Ishikawa (cell line): ENCODE measurements around the gene AGAP1.

Source experiments
- CEBPB ChIP-seq: IDR thresholded peaks from 2 replicates; pipeline ENCODE4 v1.6.1; 2012
- CREB1 ChIP-seq: IDR thresholded peaks from 2 replicates; pipeline ENCODE4 v1.6.1; 2012; ENCODE audit warnings: low read depth
- EGR1 ChIP-seq: IDR thresholded peaks from 2 replicates; pipeline ENCODE4 v1.6.1; 2012
- EP300 ChIP-seq: IDR thresholded peaks from 2 replicates; pipeline ENCODE4 v1.6.1; 2012; ENCODE audit warnings: borderline replicate concordance
- FOXM1 ChIP-seq: IDR thresholded peaks from 2 replicates; pipeline ENCODE4 v1.6.1; 2012; ENCODE audit warnings: low read depth, borderline replicate concordance
- NFIC ChIP-seq: IDR thresholded peaks from 2 replicates; pipeline ENCODE4 v1.6.1; 2012
- RAD21 ChIP-seq: IDR thresholded peaks from 2 replicates; pipeline ENCODE4 v1.6.1; 2012; ENCODE audit warnings: low read depth
- TAF1 ChIP-seq: IDR thresholded peaks from 2 replicates; pipeline ENCODE4 v1.6.1; 2012; ENCODE audit warnings: low read depth, mild to moderate bottlenecking
- TCF12 ChIP-seq: IDR thresholded peaks from 2 replicates; pipeline ENCODE4 v1.6.1; 2012; ENCODE audit warnings: low read depth
- TEAD4 ChIP-seq: IDR thresholded peaks from 2 replicates; pipeline ENCODE4 v1.6.1; 2012
- YY1 ChIP-seq: IDR thresholded peaks from 2 replicates; pipeline ENCODE4 v1.6.1; 2012; ENCODE audit warnings: low read depth
- ZBTB7A ChIP-seq: IDR thresholded peaks from 2 replicates; pipeline ENCODE4 v1.6.1; 2012; ENCODE audit warnings: low read depth
- TF ChIP-seq, protein P1 (sequence below): IDR thresholded peaks from 2 replicates; pipeline ENCODE4 v1.6.1; 2012
- TF ChIP-seq, protein P2 (sequence below): IDR thresholded peaks from 2 replicates; pipeline ENCODE4 v1.6.1; 2012
- TF ChIP-seq, protein P3 (sequence below): IDR thresholded peaks from 2 replicates; pipeline ENCODE4 v1.6.1; 2012; ENCODE audit warnings: low read depth, mild to moderate bottlenecking

AGAP1 gene

DNA sequence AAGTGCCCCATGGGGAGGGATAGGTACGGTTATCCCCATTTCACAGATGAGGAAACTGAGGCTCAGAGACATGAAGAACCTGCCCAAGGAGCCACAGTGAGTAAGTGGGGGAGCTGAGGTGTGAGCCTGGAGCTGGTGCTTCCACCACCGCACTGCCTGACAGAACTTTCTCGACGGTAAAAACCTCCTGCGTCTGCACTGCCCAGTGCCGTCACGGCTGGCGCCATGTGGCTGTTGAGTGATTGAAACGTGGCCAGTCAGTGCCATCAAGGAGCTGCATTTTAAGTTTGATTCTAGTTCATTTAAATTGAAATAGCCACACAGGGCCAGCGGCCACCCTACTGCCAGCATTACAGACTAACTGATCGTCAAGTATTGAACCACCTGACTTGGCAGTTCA lies 217.1 kb downstream of the AGAP1 start:
- TF ChIP-seq, protein P1, sequence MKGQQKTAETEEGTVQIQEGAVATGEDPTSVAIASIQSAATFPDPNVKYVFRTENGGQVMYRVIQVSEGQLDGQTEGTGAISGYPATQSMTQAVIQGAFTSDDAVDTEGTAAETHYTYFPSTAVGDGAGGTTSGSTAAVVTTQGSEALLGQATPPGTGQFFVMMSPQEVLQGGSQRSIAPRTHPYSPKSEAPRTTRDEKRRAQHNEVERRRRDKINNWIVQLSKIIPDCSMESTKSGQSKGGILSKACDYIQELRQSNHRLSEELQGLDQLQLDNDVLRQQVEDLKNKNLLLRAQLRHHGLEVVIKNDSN = no peak
- TF ChIP-seq ZBTB7A (no peak), EGR1 (no peak), TEAD4 (no peak), TAF1 (no peak), YY1 (no peak)

DNA sequence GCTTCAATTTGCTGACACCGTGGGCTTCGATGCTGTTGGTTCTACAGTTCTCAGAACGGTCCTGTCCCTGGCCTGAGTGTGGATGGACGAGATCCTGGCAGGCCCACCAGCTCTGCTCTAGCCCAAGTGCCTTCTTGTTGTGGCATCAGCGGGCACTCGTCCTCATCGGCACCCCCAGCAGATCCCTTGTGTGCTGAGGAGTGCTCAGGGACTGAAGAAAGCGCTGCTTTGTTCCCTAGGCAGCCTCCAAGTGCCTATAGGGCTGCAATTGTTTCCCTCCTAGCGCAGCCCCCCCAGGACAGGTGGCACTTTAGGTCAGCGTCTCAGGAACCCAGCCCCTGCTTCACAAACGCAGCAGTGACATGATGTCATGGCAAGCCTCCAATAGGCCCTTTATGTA lies 217.7 kb downstream of the AGAP1 start:
- TF ChIP-seq RAD21 (no peak), TAF1 (no peak), YY1 (no peak), TCF12 (no peak), TEAD4 (no peak), EP300 (no peak), CEBPB (no peak), FOXM1 (no peak), EGR1 (no peak), ZBTB7A (no peak), NFIC (no peak), CREB1 (no peak)
- TF ChIP-seq, protein P1 = no peak
- TF ChIP-seq, protein P2, sequence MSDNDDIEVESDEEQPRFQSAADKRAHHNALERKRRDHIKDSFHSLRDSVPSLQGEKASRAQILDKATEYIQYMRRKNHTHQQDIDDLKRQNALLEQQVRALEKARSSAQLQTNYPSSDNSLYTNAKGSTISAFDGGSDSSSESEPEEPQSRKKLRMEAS = no peak
- TF ChIP-seq, protein P3, sequence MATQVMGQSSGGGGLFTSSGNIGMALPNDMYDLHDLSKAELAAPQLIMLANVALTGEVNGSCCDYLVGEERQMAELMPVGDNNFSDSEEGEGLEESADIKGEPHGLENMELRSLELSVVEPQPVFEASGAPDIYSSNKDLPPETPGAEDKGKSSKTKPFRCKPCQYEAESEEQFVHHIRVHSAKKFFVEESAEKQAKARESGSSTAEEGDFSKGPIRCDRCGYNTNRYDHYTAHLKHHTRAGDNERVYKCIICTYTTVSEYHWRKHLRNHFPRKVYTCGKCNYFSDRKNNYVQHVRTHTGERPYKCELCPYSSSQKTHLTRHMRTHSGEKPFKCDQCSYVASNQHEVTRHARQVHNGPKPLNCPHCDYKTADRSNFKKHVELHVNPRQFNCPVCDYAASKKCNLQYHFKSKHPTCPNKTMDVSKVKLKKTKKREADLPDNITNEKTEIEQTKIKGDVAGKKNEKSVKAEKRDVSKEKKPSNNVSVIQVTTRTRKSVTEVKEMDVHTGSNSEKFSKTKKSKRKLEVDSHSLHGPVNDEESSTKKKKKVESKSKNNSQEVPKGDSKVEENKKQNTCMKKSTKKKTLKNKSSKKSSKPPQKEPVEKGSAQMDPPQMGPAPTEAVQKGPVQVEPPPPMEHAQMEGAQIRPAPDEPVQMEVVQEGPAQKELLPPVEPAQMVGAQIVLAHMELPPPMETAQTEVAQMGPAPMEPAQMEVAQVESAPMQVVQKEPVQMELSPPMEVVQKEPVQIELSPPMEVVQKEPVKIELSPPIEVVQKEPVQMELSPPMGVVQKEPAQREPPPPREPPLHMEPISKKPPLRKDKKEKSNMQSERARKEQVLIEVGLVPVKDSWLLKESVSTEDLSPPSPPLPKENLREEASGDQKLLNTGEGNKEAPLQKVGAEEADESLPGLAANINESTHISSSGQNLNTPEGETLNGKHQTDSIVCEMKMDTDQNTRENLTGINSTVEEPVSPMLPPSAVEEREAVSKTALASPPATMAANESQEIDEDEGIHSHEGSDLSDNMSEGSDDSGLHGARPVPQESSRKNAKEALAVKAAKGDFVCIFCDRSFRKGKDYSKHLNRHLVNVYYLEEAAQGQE = no peak

DNA sequence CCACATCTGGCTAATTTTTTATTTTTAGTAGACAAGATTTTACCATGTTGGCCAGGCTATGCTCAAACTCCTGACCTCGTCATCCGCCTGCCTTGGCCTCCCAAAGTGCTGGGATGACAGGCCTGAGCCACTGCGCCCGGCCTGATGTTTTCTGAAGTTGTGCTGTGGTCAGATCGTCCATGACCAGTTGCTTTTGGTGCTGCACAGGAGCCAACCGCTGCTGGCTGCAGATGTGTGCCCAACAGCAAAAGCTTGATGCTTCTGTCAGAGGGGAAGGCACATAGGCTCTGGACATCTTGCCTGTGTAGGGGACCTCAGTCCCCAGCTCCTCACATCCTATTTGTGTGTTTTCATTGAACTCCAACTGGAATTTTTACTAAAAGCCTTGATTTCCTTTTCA lies 218.3 kb downstream of the AGAP1 start:
- no peak for TF ChIP-seq TEAD4
- TF ChIP-seq, protein P1 = no peak
- no peak for TF ChIP-seq EGR1
- TF ChIP-seq CREB1 = no peak
- TF ChIP-seq, protein P2 = no peak

DNA sequence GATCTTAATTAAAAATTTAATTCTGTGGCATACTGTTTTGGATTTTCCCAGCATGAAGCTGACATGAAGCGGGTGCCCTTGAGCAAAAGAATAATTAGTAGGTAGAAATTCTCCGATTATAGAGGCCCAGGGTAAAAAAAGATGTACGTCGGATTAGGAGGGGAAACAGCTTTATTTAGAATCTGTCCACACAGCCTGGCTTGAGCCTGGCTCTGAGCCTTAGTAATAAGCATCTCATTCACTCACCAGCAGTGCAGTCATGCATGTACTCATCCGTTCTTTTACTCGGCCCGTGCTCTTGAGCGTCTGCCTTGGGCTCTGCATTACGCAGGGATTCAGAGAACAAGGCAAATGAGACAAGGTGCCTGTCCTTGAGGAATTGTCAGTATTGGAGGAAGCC lies 219.3 kb downstream of the AGAP1 start:
- TF ChIP-seq TCF12 (no peak), TEAD4 (no peak), EGR1 (no peak), EP300 (no peak), ZBTB7A (no peak), FOXM1 (no peak), YY1 (no peak), RAD21 (no peak)
- TF ChIP-seq, protein P2 = no peak

DNA sequence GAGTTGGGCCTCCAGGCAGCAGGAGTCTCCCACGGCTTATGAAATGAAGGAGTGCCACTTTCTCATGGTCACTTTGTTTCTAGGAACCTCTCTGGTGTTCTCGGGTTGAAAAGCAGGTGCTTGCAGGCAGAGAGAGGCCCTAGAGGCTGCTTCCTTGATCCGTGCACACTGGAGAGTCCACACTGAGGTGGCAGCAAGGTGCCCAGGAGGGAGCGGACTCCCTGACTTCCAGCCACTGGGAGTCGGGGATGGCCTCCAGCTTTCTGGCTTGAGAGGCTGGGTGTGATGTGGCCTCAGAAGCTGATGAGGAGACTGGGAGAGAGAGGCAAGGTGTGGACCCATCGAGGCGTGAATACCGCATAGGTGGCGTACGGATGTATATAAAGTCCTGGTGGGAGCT lies 221.8 kb downstream of the AGAP1 start:
- TF ChIP-seq YY1 (no peak), NFIC (no peak), RAD21 (no peak), CEBPB (no peak), FOXM1 (no peak), TCF12 (no peak), EP300 (no peak), TAF1 (no peak), EGR1 (no peak), TEAD4 (no peak), CREB1 (no peak), ZBTB7A (no peak)
- TF ChIP-seq, protein P3 = no peak
- TF ChIP-seq, protein P1 = no peak
- TF ChIP-seq, protein P2 = no peak
